ENCODE data around the gene CAMTA1.

The CAMTA1 gene

GRCh38 chr1:7481194-7481593, 695.9 kb downstream of the CAMTA1 start:
- TF ChIP-seq CTCF (conservative IDR thresholded peaks at IDR 0.05; ENCODE audit: low read depth, low read length): no peak
- no peak for DNase-seq (ENCODE audit: low read depth)
- H3K4me3 ChIP-seq (ENCODE audit: low read depth, low read length): no peak overlapping the region

DNA sequence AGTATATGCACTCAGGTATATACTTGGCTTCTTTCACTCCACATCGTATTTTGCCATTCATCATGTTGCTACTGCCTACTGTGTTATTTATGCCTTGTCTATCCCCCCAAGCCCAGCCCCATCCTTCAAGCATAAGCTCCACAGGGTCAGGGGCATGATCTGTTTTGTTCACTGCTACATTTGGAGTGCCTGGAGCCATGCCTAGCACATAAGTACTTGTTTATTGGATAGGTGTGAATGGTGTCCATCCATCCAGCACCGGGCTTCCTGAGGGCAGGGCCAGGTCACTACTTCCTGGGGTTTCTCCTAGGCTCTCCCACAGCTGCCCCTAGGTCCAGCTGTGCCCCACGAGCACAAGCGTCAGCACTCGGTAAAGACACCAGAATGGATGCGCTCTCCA, 696.8 kb downstream of the CAMTA1 start:
- no peak for TF ChIP-seq CTCF (conservative IDR thresholded peaks at IDR 0.05; ENCODE audit: low read depth, low read length)
- H3K4me3 ChIP-seq (ENCODE audit: low read depth, low read length): no peak overlapping the region
- DNase-seq (ENCODE audit: low read depth): no peak

DNA sequence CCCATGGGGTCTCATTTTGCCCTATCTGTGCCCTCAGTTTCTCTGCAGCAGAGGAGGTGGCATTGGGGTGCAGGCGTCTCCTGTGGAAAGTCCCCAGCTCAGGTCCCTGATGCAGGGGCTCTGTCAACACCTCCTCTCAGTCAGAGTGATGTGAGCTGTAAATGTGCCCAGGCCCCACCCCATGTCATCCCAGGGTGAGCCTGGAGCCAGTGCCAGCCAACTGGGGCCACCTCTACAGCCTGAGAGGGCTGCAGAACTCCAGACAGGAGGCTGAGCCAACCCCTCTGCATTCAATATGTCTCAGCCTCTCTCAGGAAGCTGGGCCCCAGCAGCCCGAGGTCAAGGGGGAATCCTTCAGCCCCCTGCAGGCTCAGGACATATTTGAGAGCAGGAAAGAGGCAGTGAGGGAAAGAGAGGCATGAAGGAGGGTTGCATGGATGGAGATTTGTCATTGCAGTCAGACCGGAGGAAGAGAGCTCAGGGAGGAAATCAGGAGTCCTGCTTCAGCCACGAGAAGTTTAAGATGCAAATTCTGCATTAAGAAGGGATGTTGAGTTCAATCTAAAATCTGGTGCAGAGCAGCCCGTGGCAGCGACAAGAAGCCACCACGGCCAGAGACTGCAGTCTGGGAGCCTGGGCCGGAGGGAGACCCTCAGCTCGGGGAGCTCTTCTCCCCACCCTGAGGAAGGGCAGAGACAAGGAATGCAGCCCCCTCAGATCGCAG, 697.7 kb downstream of the CAMTA1 start:
- H3K4me3 ChIP-seq (ENCODE audit: low read depth, low read length): no peak overlapping the region
- TF ChIP-seq CTCF (conservative IDR thresholded peaks at IDR 0.05; ENCODE audit: low read depth, low read length): no peak
- DNase-seq (ENCODE audit: low read depth): no peak

DNA sequence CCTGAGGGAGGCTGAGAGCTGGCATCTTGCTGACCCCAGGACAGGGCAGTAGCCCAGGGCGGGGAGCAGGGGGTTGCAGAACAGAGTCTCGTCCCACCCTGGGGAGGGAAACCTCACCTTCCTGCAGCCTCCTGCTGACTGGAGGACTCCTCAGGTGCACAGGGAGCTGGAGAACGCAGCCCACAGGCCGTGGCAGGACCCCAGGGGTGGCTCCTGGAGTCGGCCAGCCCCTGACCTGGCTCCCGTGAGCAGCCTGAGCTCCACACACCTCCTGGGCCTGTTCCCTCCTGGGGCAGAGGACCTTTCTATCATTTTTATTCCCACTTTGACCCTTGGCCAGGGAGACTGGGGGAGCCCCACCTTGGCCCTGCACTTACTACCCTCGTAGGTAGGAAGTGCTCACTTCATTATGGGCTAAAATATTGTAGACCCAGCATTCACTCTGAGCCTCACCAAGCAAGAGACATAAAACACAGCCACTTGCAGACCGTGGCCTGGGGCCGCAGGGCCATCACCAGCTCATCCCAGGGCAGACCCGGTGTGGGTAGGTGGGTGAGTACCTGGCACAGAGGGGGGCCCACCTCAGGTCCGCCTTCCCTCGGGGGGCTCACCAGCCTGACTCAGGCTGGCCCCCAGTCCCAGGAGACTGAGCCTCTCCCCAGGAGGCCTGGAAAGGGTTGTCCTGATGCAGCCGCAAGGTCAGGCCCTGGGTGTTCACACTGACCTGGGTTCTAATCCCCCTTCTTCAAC, 698.6 kb downstream of the CAMTA1 start:
- no peak for TF ChIP-seq CTCF (conservative IDR thresholded peaks at IDR 0.05; ENCODE audit: low read depth, low read length)
- no peak for DNase-seq (ENCODE audit: low read depth)
- no peak overlapping the region for H3K4me3 ChIP-seq (ENCODE audit: low read depth, low read length)

DNA sequence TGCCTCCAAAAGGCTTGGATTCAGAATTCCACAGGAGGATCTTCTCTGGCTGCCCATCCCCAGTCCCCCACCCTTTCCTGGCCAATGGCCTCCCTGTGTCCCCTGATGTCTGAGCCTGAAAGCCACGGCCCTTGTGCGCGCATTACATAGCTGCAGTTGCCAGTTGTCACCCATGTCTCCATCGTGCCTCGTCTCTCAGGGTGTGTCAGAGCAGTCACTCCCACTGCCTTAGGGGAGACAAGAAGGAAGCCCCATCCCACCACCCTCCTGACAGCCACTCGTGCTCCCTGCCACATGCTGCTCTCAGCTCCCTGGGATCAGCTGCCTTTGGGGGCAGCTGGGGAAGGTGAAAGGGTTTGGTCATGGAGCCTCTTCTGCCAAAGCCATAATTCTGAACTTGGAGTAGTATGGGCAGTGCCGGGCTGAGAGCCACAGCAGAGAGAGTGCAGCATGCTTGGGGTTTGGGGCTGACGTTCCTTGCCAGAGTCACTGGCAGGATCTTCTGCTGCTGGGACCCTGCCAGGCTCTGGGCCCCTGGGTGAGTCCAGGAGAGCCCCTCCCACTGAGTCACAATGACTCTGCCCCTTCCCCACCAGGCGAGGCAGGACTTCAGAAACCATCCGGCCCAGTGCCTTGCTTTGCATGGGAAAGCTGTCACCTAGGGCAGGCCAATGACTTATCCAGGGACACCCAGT, 700.0 kb downstream of the CAMTA1 start:
- no peak overlapping the region for H3K4me3 ChIP-seq (ENCODE audit: low read depth, low read length)
- no peak for TF ChIP-seq CTCF (conservative IDR thresholded peaks at IDR 0.05; ENCODE audit: low read depth, low read length)
- DNase-seq (ENCODE audit: low read depth): no peak

- no peak overlapping the region for H3K4me3 ChIP-seq (ENCODE audit: low read depth, low read length)
- no peak for DNase-seq (ENCODE audit: low read depth)
- TF ChIP-seq CTCF (conservative IDR thresholded peaks at IDR 0.05; ENCODE audit: low read depth, low read length): no peak
Observed at GRCh38 chr1:7485826-7486225, 700.6 kb downstream of the CAMTA1 start.

Measured in choroid plexus epithelial cell (primary cell).